Fibroblast of skin of right biceps (primary cell): ENCODE results near the gene SULT1A1.
A peak's percentile ranks its signal among the peaks of the same experiment; 100 is the strongest.
"Not testable (repeated sequence)": the region's sequence is repeated elsewhere in the genome, so short reads cannot be mapped to it uniquely, and the experiment has no call there.

ENCODE experiments used
- DNase-seq: peaks from one replicate; pipeline ENCODE4 v3.0.0-alpha.2; 2013

The SULT1A1 gene

GRCh38 chr16:28609631-28610594 is at the start of gene SULT1A1:
Gene SULT1A1 (minus strand): TSS chr16:28610044. CDS start chr16:28608855, 1,189 bp downstream.
- DNase-seq = no peak

GRCh38 chr16:28639959-28640358 is 30.1 kb upstream of the SULT1A1 start:
- not testable (repeated sequence) for DNase-seq

GRCh38 chr16:28638359-28638758 is 28.5 kb upstream of the SULT1A1 start:
- not testable (repeated sequence) for DNase-seq

GRCh38 chr16:28637765-28638164 is 27.9 kb upstream of the SULT1A1 start, which contains the start of gene NPIPB8:
Gene NPIPB8 (plus strand): TSS chr16:28638065. CDS start chr16:28638361, 296 bp downstream.
- DNase-seq = not testable (repeated sequence)

- peak; percentile 69 for DNase-seq
These were observed 26.4 kb upstream of the SULT1A1 start for GRCh38 chr16:28636093-28636823.

GRCh38 chr16:28630905-28631304 is 21.1 kb upstream of the SULT1A1 start:
- DNase-seq = not testable (repeated sequence)

GRCh38 chr16:28623172-28623711 is 13.4 kb upstream of the SULT1A1 start:
- no peak for DNase-seq

GRCh38 chr16:28622532-28623171 is 12.8 kb upstream of the SULT1A1 start:
- not testable (repeated sequence) for DNase-seq

- no peak for DNase-seq
These were observed 11.8 kb upstream of the SULT1A1 start for GRCh38 chr16:28621481-28622155.

- not testable (repeated sequence) for DNase-seq
These were observed 10.5 kb upstream of the SULT1A1 start for GRCh38 chr16:28620316-28620715.

GRCh38 chr16:28617874-28618273 is 8.0 kb upstream of the SULT1A1 start:
- DNase-seq = no peak

- no peak for DNase-seq
These were observed 6.8 kb upstream of the SULT1A1 start for GRCh38 chr16:28616636-28617035.

- not testable (repeated sequence) for DNase-seq
These were observed 6.4 kb upstream of the SULT1A1 start for GRCh38 chr16:28616224-28616577.

- peak; percentile 15 for DNase-seq
These were observed 5.8 kb upstream of the SULT1A1 start for GRCh38 chr16:28615486-28616223.

- DNase-seq = not testable (repeated sequence)
These were observed 4.7 kb upstream of the SULT1A1 start for GRCh38 chr16:28614561-28614960.

- not testable (repeated sequence) for DNase-seq
These were observed 4.1 kb upstream of the SULT1A1 start for GRCh38 chr16:28613912-28614311.

- not testable (repeated sequence) for DNase-seq
These were observed 2.8 kb upstream of the SULT1A1 start for GRCh38 chr16:28612359-28613280.

- DNase-seq = no peak
These were observed 849 bp upstream of the SULT1A1 start for GRCh38 chr16:28610595-28611191.

- not testable (repeated sequence) for DNase-seq
These were observed 812 bp downstream of the SULT1A1 start for GRCh38 chr16:28608867-28609596.
